K562 (cell line): ENCODE measurements around the gene BAG5. TPM values are rescaled to one million over a fixed set of nuclear protein-coding genes. Genes with fewer than 3 reads are reported as not detected.

ENCODE experiments used
- BACH1 ChIP-seq: fragments of 200-800 bp; sonication (Bioruptor generic); IDR thresholded peaks from 2 replicates; pipeline ENCODE4 v1.6.1; 2016; ENCODE audit warnings: missing genetic modification characterization, missing compliant biosample characterization
- CREB1 ChIP-seq, 2 experiments: sonication (generic) in 1 of 2; formaldehyde crosslinking in 1 of 2; IDR thresholded peaks; 2 replicates each; pipeline versions ENCODE4 v1.6.1 to v1.8.0; 2012 to 2022; ENCODE audit warnings: inconsistent platforms in 1 of 2, mild to moderate bottlenecking in 1 of 2, missing genetic modification reagents in 1 of 2, moderate library complexity in 1 of 2
- CTCFL ChIP-seq: IDR thresholded peaks from 2 replicates; pipeline ENCODE4 v1.6.1; 2011; ENCODE audit warnings: borderline replicate concordance, low read depth, mild to moderate bottlenecking, moderate library complexity, low read length; ENCODE audit not compliant: insufficient read depth, poor library complexity, severe bottlenecking
- HNRNPLL ChIP-seq: fragments of 200-400 bp; formaldehyde crosslinking; IDR thresholded peaks from 2 replicates; pipeline ENCODE4 v1.6.1; 2017; ENCODE audit warnings: low read length, low read depth, mild to moderate bottlenecking; ENCODE audit not compliant: poor library complexity, severe bottlenecking
- NFE2L1 ChIP-seq: fragments of 450-650 bp; IDR thresholded peaks from 2 replicates; pipeline ENCODE4 v1.6.1; 2016; ENCODE audit warnings: missing genetic modification characterization, low read depth, mild to moderate bottlenecking, missing compliant biosample characterization, moderate library complexity, borderline replicate concordance
- PKNOX1 ChIP-seq: fragments of 450-650 bp; IDR thresholded peaks from 2 replicates; pipeline ENCODE4 v1.6.1; 2016
- POLR2AphosphoS5 ChIP-seq: IDR thresholded peaks from 2 replicates; pipeline ENCODE4 v1.6.1; 2011; ENCODE audit warnings: mild to moderate bottlenecking, low read depth, low read length, moderate library complexity; ENCODE audit not compliant: control insufficient read depth, insufficient read depth
- RB1 ChIP-seq: fragments of 450-650 bp; IDR thresholded peaks from 2 replicates; pipeline ENCODE4 v1.6.1; 2017; ENCODE audit warnings: low read depth, mild to moderate bottlenecking
- RUNX1 ChIP-seq: sonication (generic); IDR thresholded peaks from 2 replicates; pipeline ENCODE4 v1.6.1; 2016; ENCODE audit warnings: antibody characterized with exemption, low read depth
- SETDB1 ChIP-seq: IDR thresholded peaks from one replicate; pipeline ENCODE4 v1.6.1; 2012; ENCODE audit warnings: low read length, control low read depth, inconsistent platforms
- USF2 ChIP-seq: sonication (generic); formaldehyde crosslinking; IDR thresholded peaks from 2 replicates; pipeline ENCODE4 v1.5.0; 2020; ENCODE audit warnings: missing genetic modification reagents
- ZBTB17 ChIP-seq: fragments of 450-650 bp; formaldehyde crosslinking; IDR thresholded peaks from 2 replicates; pipeline ENCODE4 v1.4.0; 2020; ENCODE audit warnings: mild to moderate bottlenecking
- ZNF146 ChIP-seq: IDR thresholded peaks from one replicate; pipeline ENCODE4 v1.6.1; 2018; ENCODE audit warnings: missing compliant biosample characterization; ENCODE audit not compliant: unreplicated experiment
- ZNF395 ChIP-seq: fragments of 200-800 bp; sonication (Bioruptor generic); IDR thresholded peaks from 2 replicates; pipeline ENCODE4 v1.6.1; 2017; ENCODE audit warnings: missing genetic modification characterization, missing compliant biosample characterization
- ZNF79 ChIP-seq: fragments of 250-450 bp; sonication (Bioruptor Pico); IDR thresholded peaks from 2 replicates; pipeline ENCODE4 v1.4.0; 2020; ENCODE audit warnings: low read depth, mild to moderate bottlenecking, moderate library complexity
- polyA plus RNA-seq, 8 experiments: library from polyadenylated mRNA; depleted of rRNA in 4 of 8; stranded (reverse) in 5 of 8; unstranded in 3 of 8; fragments of >200 nt; fragmentation: Nextera tagmentation in 2 of 8; fragmentation: Illumina TruSeq in 1 of 8; extraction: Ambion mirVana in 2 of 8; extraction: Trizol in 1 of 8; gene quantifications; 2 replicates each; pipeline versions ENCODE4 v1.2.1 to v1.2.3, GENCODE V29; 2011 to 2014; ENCODE audit warnings: inconsistent platforms in 1 of 8, missing spikeins in 1 of 8
- total RNA-seq, 7 experiments: library from RNA; depleted of rRNA in 6 of 7; stranded (reverse); fragments of >200 nt in 6 of 7; fragmentation: Illumina TruSeq in 2 of 7; extraction: Trizol in 2 of 7; gene quantifications; 2 replicates each; pipeline versions ENCODE4 v1.2.1 to v1.2.3, GENCODE V29; 2011 to 2021; ENCODE audit warnings: low replicate concordance in 1 of 7
- TF ChIP-seq, protein P1 (sequence below): sonication (generic); formaldehyde crosslinking; IDR thresholded peaks from 2 replicates; pipeline ENCODE4 v1.8.0; 2022; ENCODE audit warnings: mild to moderate bottlenecking, missing genetic modification reagents, borderline replicate concordance
- TF ChIP-seq, protein P2 (sequence below): sonication (generic); formaldehyde crosslinking; IDR thresholded peaks from 2 replicates; pipeline ENCODE4 v1.8.0; 2022; ENCODE audit warnings: mild to moderate bottlenecking, low read depth, missing genetic modification reagents

BAG5 gene
- total and polyA plus RNA-seq, 9 of the 15 experiments (the other 6 are each of a cell fraction or from before 2014, with no cell fraction given): 7.9 to 21.4 (median 13.2) TPM

DNA sequence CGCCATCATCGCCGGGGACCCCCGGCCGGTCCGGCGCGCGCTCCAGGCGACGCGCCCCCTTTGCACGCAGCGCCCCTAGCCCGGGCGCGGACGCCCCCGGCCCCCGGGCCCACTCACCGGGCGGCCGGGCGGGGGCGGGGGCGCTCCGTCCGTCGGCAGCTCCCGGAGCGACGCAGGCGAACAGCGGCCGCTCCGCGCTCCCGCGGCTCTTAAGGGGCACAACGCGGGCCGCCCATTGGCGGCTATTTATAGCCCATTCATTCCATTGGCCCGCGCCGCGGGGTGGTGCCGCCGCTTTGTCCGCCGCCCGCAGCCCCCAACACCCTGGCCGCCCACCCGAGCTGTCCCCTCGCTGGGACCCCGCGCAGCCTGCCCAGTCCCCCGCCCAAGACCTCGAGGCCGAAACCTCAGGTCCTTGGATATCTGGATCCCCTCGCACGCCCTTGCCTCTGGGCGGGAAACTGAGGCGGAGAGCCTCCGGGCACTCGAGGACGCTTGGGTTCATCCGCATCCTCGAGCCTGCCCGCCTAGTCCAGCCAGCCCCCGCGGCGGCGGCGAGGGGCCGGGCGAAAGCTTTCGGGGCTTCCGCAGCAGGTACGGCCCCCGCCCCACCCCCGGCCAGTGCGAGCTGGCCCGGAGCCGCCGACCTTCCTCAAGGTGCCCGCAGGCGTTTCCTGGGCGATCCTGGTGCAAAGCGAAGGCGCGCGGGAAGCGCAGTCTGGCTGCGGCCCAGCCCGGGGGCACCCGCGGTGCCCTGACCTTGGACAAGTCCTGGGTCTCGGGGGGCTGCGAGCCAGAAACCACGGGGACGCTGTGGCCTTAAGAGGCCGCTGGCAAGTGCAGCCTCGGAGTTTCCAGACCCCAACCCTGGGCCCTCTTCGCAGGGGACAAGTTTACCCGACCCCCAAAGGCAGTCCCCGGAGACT, 39.5 kb downstream of the BAG5 start, which contains the start of gene CKB (continued):
- no peak for TF ChIP-seq RUNX1
- no peak for TF ChIP-seq USF2 (CRISPR knock-in tag)
- TF ChIP-seq CTCFL: no peak
- TF ChIP-seq PKNOX1: no peak
- no peak for TF ChIP-seq HNRNPLL
- TF ChIP-seq CREB1 (IDR thresholded peaks at IDR 0.05): no peak
- TF ChIP-seq CREB1 (CRISPR knock-in tag; IDR thresholded peaks at IDR 0.05): no peak
- no peak for TF ChIP-seq BACH1
- TF ChIP-seq ZBTB17 (CRISPR knock-in tag): no peak
- TF ChIP-seq ZNF395 (CRISPR knock-in tag): no peak
- TF ChIP-seq, protein P1, sequence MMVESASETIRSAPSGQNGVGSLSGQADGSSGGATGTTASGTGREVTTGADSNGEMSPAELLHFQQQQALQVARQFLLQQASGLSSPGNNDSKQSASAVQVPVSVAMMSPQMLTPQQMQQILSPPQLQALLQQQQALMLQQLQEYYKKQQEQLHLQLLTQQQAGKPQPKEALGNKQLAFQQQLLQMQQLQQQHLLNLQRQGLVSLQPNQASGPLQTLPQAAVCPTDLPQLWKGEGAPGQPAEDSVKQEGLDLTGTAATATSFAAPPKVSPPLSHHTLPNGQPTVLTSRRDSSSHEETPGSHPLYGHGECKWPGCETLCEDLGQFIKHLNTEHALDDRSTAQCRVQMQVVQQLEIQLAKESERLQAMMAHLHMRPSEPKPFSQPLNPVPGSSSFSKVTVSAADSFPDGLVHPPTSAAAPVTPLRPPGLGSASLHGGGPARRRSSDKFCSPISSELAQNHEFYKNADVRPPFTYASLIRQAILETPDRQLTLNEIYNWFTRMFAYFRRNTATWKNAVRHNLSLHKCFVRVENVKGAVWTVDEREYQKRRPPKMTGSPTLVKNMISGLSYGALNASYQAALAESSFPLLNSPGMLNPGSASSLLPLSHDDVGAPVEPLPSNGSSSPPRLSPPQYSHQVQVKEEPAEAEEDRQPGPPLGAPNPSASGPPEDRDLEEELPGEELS (CRISPR knock-in tag): no peak
- TF ChIP-seq ZNF79 (CRISPR knock-in tag): no peak
- peak; percentile 41; the same call in 1 of the 2 replicates for TF ChIP-seq RB1
- no peak for TF ChIP-seq NFE2L1 (tag)
- TF ChIP-seq POLR2AphosphoS5: peak; percentile 86
- TF ChIP-seq SETDB1: no peak
- TF ChIP-seq ZNF146 (CRISPR knock-in tag): no peak
- TF ChIP-seq, protein P2, sequence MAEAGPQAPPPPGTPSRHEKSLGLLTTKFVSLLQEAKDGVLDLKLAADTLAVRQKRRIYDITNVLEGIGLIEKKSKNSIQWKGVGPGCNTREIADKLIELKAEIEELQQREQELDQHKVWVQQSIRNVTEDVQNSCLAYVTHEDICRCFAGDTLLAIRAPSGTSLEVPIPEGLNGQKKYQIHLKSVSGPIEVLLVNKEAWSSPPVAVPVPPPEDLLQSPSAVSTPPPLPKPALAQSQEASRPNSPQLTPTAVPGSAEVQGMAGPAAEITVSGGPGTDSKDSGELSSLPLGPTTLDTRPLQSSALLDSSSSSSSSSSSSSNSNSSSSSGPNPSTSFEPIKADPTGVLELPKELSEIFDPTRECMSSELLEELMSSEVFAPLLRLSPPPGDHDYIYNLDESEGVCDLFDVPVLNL (CRISPR knock-in tag): no peak
